Type B pancreatic cell (in vitro differentiated cells): ENCODE results near the gene CAPN13. TPM values are rescaled to one million over a fixed set of nuclear protein-coding genes. Genes with fewer than 3 reads are reported as not detected.
A peak's percentile ranks its signal among the peaks of the same experiment; 100 is the strongest.

Experiments
- DNase-seq: peaks from one replicate; pipeline ENCODE4 v3.0.0; 2021; ENCODE audit warnings: mixed read lengths; ENCODE audit not compliant: unreplicated experiment; ENCODE audit errors: extremely low spot score
- H3K27ac Mint-ChIP-seq: 2 replicates; pipeline ENCODE4 v1.8.0; 2021; ENCODE audit warnings: mild to moderate bottlenecking, mixed read lengths
- H3K27me3 Mint-ChIP-seq: 2 replicates; pipeline ENCODE4 v1.8.0; 2021; ENCODE audit warnings: mixed read lengths
- H3K36me3 Mint-ChIP-seq: 2 replicates; pipeline ENCODE4 v1.8.0; 2021; ENCODE audit warnings: mixed read lengths
- H3K4me1 Mint-ChIP-seq: one replicate; pipeline ENCODE4 v1.8.0; 2021; ENCODE audit warnings: mixed read lengths; ENCODE audit not compliant: unreplicated experiment
- H3K4me3 Mint-ChIP-seq: 2 replicates; pipeline ENCODE4 v1.8.0; 2021; ENCODE audit warnings: mild to moderate bottlenecking, mixed read lengths
- H3K9me3 Mint-ChIP-seq: 2 replicates; pipeline ENCODE4 v1.8.0; 2021; ENCODE audit warnings: mixed read lengths
- CTCF ChIP-seq: fragments of 200-600 bp; sonication (generic); conservative IDR thresholded peaks from 2 replicates; pipeline ENCODE4 v1.5.0; 2021; ENCODE audit warnings: antibody characterized with exemption, mild to moderate bottlenecking
- total RNA-seq: library from RNA; stranded (reverse); gene quantifications from 2 replicates; pipeline ENCODE4 v1.2.1, GENCODE V29; 2021; ENCODE audit warnings: low replicate concordance

The CAPN13 gene
- total RNA-seq, 1 donor from 2014 or later, result 4.9 TPM

- H3K36me3 Mint-ChIP-seq, result no peaks in the 10 kb centered on the region
- no peaks in the 10 kb centered on the region for H3K9me3 Mint-ChIP-seq
Measured at GRCh38 chr2:30709516-30709915, 97.7 kb downstream of the CAPN13 start.

GRCh38 chr2:30708491-30709290 lies 98.6 kb downstream of the CAPN13 start:
- no peaks in the 10 kb centered on the region for H3K36me3 Mint-ChIP-seq
- TF ChIP-seq CTCF, result peak; percentile 66
- H3K4me3 Mint-ChIP-seq, result no peak overlapping the region
- peaks cover 6% of the 10 kb centered on the region for H3K4me1 Mint-ChIP-seq
- no peaks in the 10 kb centered on the region for H3K27me3 Mint-ChIP-seq
- DNase-seq, result peak; percentile 62
- H3K9me3 Mint-ChIP-seq, result no peaks in the 10 kb centered on the region
- H3K27ac Mint-ChIP-seq, result no peak overlapping the region

More at GRCh38 chr2:30709516-30709915, 97.7 kb downstream of the CAPN13 start:
- no peak for TF ChIP-seq CTCF
- peak; percentile 43 for DNase-seq
- no peak overlapping the region for H3K4me3 Mint-ChIP-seq
- no peaks in the 10 kb centered on the region for H3K27me3 Mint-ChIP-seq
- H3K4me1 Mint-ChIP-seq, result peaks cover 6% of the 10 kb centered on the region
- no peak overlapping the region for H3K27ac Mint-ChIP-seq

GRCh38 chr2:30707304-30707903 lies 99.8 kb downstream of the CAPN13 start:
- Mint-ChIP-seq H3K4me1 (peaks cover 6% of the 10 kb centered on the region), H3K27me3 (no peaks in the 10 kb centered on the region), H3K27ac (no peak overlapping the region), H3K4me3 (no peak overlapping the region), H3K36me3 (no peaks in the 10 kb centered on the region), H3K9me3 (peaks cover 8% of the 10 kb centered on the region)
- no peak for TF ChIP-seq CTCF
- peak; percentile 29 for DNase-seq

- Mint-ChIP-seq H3K4me3 (no peak overlapping the region), H3K27ac (no peak overlapping the region), H3K36me3 (no peaks in the 10 kb centered on the region), H3K27me3 (no peaks in the 10 kb centered on the region), H3K9me3 (peaks cover 14% of the 10 kb centered on the region), H3K4me1 (peaks cover 6% of the 10 kb centered on the region)
- peak; percentile 83 for TF ChIP-seq CTCF
- peak; percentile 69 for DNase-seq
Measured at GRCh38 chr2:30706534-30707303, 100.5 kb downstream of the CAPN13 start.

GRCh38 chr2:30705711-30706533 lies 101.3 kb downstream of the CAPN13 start:
- Mint-ChIP-seq H3K36me3 (no peaks in the 10 kb centered on the region), H3K27me3 (no peaks in the 10 kb centered on the region), H3K9me3 (peaks cover 14% of the 10 kb centered on the region), H3K4me1 (peaks cover 6% of the 10 kb centered on the region), H3K4me3 (no peak overlapping the region), H3K27ac (no peak overlapping the region)
- TF ChIP-seq CTCF, result no peak
- peak; percentile 47 for DNase-seq
